ENCODE measurements around the gene ZNF581. TPM values are rescaled to one million over a fixed set of nuclear protein-coding genes. Genes with fewer than 3 reads are reported as not detected.

ZNF581 gene
- polyA plus RNA-seq, 1 donor from 2014 or later = 15.3 TPM

- no peak overlapping the region for H3K27ac ChIP-seq (ENCODE audit: low read length)
- no peaks in the 10 kb centered on the region for H3K9me2 ChIP-seq (ENCODE audit: insufficient read depth, low read length)
- TF ChIP-seq TAF1 (IDR thresholded peaks at IDR 0.05; ENCODE audit: low read depth) = no peak
- no peak for TF ChIP-seq EP300 (conservative IDR thresholded peaks at IDR 0.05; ENCODE audit: poor library complexity, severe bottlenecking)
- TF ChIP-seq MXI1 (conservative IDR thresholded peaks at IDR 0.05; ENCODE audit: poor library complexity, severe bottlenecking) = no peak
- no peak for TF ChIP-seq EZH2 (IDR thresholded peaks at IDR 0.05; ENCODE audit: borderline replicate concordance, insufficient read depth, low read length, poor library complexity, severe bottlenecking)
- no peaks in the 10 kb centered on the region for H3F3A ChIP-seq (ENCODE audit: insufficient read depth, low read length, poor library complexity, severe bottlenecking)
- no peak overlapping the region for H2AFZ ChIP-seq (ENCODE audit: low read depth, low read length)
- H3K9me3 ChIP-seq (ENCODE audit: low read length) = no peaks in the 10 kb centered on the region
- peaks cover 6% of the 10 kb centered on the region for H4K20me1 ChIP-seq (ENCODE audit: insufficient read depth)
- no peak overlapping the region for H3K4me3 ChIP-seq (ENCODE audit: low read length)
- no peaks in the 10 kb centered on the region for H3K36me3 ChIP-seq (ENCODE audit: insufficient read depth, low read length)
- H3K9ac ChIP-seq (ENCODE audit: low read length) = no peak overlapping the region
- H3K4me2 ChIP-seq (ENCODE audit: low read length) = no peak overlapping the region
- H3K79me2 ChIP-seq (replicated peaks; ENCODE audit: insufficient read depth, low read length) = peaks cover 38% of the 10 kb centered on the region
- no peaks in the 10 kb centered on the region for H3K27me3 ChIP-seq (ENCODE audit: insufficient read depth, low read depth, low read length)
These were observed 29.0 kb downstream of the ZNF581 start for GRCh38 chr19:55672418-55672817.

GRCh38 chr19:55673465-55673864 is 30.0 kb downstream of the ZNF581 start:
- no peaks in the 10 kb centered on the region for H3K27me3 ChIP-seq (ENCODE audit: insufficient read depth, low read depth, low read length)
- peaks cover 4% of the 10 kb centered on the region for H4K20me1 ChIP-seq (ENCODE audit: insufficient read depth)
- H3K4me2 ChIP-seq (ENCODE audit: low read length) = no peak overlapping the region

More at GRCh38 chr19:55673465-55673864, 30.0 kb downstream of the ZNF581 start:
- no peak for TF ChIP-seq MXI1 (conservative IDR thresholded peaks at IDR 0.05; ENCODE audit: poor library complexity, severe bottlenecking)
- no peak for TF ChIP-seq CTCF (IDR thresholded peaks at IDR 0.05; ENCODE audit: poor library complexity, severe bottlenecking)
- no peak for TF ChIP-seq REST (IDR thresholded peaks at IDR 0.05; ENCODE audit: borderline replicate concordance)
- TF ChIP-seq TAF1 (IDR thresholded peaks at IDR 0.05; ENCODE audit: low read depth) = no peak
- no peak for TF ChIP-seq RAD21 (conservative IDR thresholded peaks at IDR 0.05)
- TF ChIP-seq EZH2 (IDR thresholded peaks at IDR 0.05; ENCODE audit: borderline replicate concordance, insufficient read depth, low read length, poor library complexity, severe bottlenecking) = no peak
- no peak for TF ChIP-seq SMC3 (conservative IDR thresholded peaks at IDR 0.05; ENCODE audit: poor library complexity)
- no peak for TF ChIP-seq POLR2AphosphoS5 (IDR thresholded peaks at IDR 0.05)
- TF ChIP-seq EP300 (conservative IDR thresholded peaks at IDR 0.05; ENCODE audit: poor library complexity, severe bottlenecking) = no peak
- H3K27ac ChIP-seq (ENCODE audit: low read length) = no peak overlapping the region
- H3K9me3 ChIP-seq (ENCODE audit: low read length) = no peaks in the 10 kb centered on the region
- no peak overlapping the region for H3K4me3 ChIP-seq (ENCODE audit: low read length)
- no peaks in the 10 kb centered on the region for H3K9me2 ChIP-seq (ENCODE audit: insufficient read depth, low read length)
- H3K36me3 ChIP-seq (ENCODE audit: insufficient read depth, low read length) = no peaks in the 10 kb centered on the region
- no peak overlapping the region for H2AFZ ChIP-seq (ENCODE audit: low read depth, low read length)
- H3K9ac ChIP-seq (ENCODE audit: low read length) = no peak overlapping the region
- no peaks in the 10 kb centered on the region for H3F3A ChIP-seq (ENCODE audit: insufficient read depth, low read length, poor library complexity, severe bottlenecking)
- H3K79me2 ChIP-seq (replicated peaks; ENCODE audit: insufficient read depth, low read length) = peaks cover 48% of the 10 kb centered on the region
